ENCODE measurements around the gene ASCL5.

DNA sequence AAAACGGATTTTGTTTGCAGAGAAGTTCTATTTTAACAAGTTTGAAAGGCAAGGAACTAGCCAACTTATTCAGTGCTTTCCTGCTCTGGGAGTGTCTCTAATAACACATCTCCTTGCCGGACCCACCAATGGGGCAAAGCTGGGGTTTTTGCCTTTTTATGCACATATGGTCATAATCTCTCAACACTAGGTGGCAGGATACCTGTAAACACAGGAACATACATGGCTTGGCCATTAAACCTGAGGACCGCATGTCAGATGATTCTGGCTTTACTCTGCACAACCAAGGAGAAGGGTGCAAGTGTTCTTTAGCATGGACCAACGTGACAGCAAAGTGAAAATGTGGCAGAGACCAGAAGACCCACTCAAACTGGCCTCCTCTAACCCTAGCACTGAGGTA is 22.4 kb upstream of the ASCL5 start:
- no peak for TF ChIP-seq EZH2phosphoT487 (IDR thresholded peaks at IDR 0.05; ENCODE audit: low read length)
- TF ChIP-seq, protein P1, sequence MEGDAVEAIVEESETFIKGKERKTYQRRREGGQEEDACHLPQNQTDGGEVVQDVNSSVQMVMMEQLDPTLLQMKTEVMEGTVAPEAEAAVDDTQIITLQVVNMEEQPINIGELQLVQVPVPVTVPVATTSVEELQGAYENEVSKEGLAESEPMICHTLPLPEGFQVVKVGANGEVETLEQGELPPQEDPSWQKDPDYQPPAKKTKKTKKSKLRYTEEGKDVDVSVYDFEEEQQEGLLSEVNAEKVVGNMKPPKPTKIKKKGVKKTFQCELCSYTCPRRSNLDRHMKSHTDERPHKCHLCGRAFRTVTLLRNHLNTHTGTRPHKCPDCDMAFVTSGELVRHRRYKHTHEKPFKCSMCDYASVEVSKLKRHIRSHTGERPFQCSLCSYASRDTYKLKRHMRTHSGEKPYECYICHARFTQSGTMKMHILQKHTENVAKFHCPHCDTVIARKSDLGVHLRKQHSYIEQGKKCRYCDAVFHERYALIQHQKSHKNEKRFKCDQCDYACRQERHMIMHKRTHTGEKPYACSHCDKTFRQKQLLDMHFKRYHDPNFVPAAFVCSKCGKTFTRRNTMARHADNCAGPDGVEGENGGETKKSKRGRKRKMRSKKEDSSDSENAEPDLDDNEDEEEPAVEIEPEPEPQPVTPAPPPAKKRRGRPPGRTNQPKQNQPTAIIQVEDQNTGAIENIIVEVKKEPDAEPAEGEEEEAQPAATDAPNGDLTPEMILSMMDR (IDR thresholded peaks at IDR 0.05; ENCODE audit: low read length) = peak; percentile 70
